Thyroid gland (tissue), 4 donors: ENCODE data around the gene PLB1.

Source experiments
- CTCF ChIP-seq, 6 experiments: fragments of 200-600 bp in 3 of 6; fragments of 450-650 bp in 3 of 6; sonication (generic) in 3 of 6; IDR thresholded peaks; one replicate each; pipeline ENCODE4 v1.5.1; 2016 to 2019; ENCODE audit warnings: antibody characterized with exemption in 6 of 6, mild to moderate bottlenecking in 2 of 6, inconsistent platforms in 1 of 6, moderate library complexity in 1 of 6
- POLR2A ChIP-seq, 2 donors: fragments of 450-650 bp; IDR thresholded peaks; one replicate each; pipeline ENCODE4 v1.6.1; 2017; ENCODE audit warnings: antibody characterized with exemption in 2 of 2, mild to moderate bottlenecking in 2 of 2, moderate library complexity in 1 of 2

- TF ChIP-seq POLR2A (IDR thresholded peaks at IDR 0.05), result no peak
- TF ChIP-seq CTCF (IDR thresholded peaks at IDR 0.05), result no peak
Measured at GRCh38 chr2:28668106-28668814, 172.4 kb downstream of the PLB1 start.
